GM21717 (cell line): Measurements from ENCODE around the gene PDLIM1.
A peak's percentile ranks its signal among the peaks of the same experiment; 100 is the strongest.
"Not testable (repeated sequence)": the region's sequence is repeated elsewhere in the genome, so short reads cannot be mapped to it uniquely, and the experiment has no call there.

Source experiments
- ATAC-seq: cut with Tn5 transposase; IDR thresholded peaks from one replicate; pipeline ENCODE4 v1.9.1; 2021; ENCODE audit warnings: mild to moderate bottlenecking, moderate library complexity; ENCODE audit not compliant: unreplicated experiment

PDLIM1 gene

GRCh38 chr10:95243318-95243617, 47.5 kb downstream of the PDLIM1 start:
- no peak for ATAC-seq

GRCh38 chr10:95242581-95243317, 48.1 kb downstream of the PDLIM1 start:
- no peak for ATAC-seq

GRCh38 chr10:95241533-95241932, 49.3 kb downstream of the PDLIM1 start:
- ATAC-seq: no peak

- ATAC-seq: no peak
These were observed 50.0 kb downstream of the PDLIM1 start for GRCh38 chr10:95240811-95241210.

- ATAC-seq: not testable (repeated sequence)
These were observed 50.7 kb downstream of the PDLIM1 start for GRCh38 chr10:95240096-95240495.

GRCh38 chr10:95237376-95238170, 53.2 kb downstream of the PDLIM1 start:
- no peak for ATAC-seq

- peak; percentile 94 for ATAC-seq
These were observed 54.5 kb downstream of the PDLIM1 start for GRCh38 chr10:95236068-95236903.

GRCh38 chr10:95235676-95236067, 55.1 kb downstream of the PDLIM1 start:
- no peak for ATAC-seq

GRCh38 chr10:95234951-95235350, 55.9 kb downstream of the PDLIM1 start:
- no peak for ATAC-seq

GRCh38 chr10:95233377-95234034, 57.3 kb downstream of the PDLIM1 start:
- ATAC-seq: no peak

GRCh38 chr10:95230677-95231586, 59.9 kb downstream of the PDLIM1 start:
- ATAC-seq: peak; percentile 67

- ATAC-seq: no peak
These were observed 60.8 kb downstream of the PDLIM1 start for GRCh38 chr10:95229724-95230627.

- not testable (repeated sequence) for ATAC-seq
These were observed 61.7 kb downstream of the PDLIM1 start for GRCh38 chr10:95228934-95229723.

- no peak for ATAC-seq
These were observed 65.7 kb downstream of the PDLIM1 start for GRCh38 chr10:95225136-95225535.

- no peak for ATAC-seq
These were observed 69.7 kb downstream of the PDLIM1 start for GRCh38 chr10:95221124-95221523.

- no peak for ATAC-seq
These were observed 70.3 kb downstream of the PDLIM1 start for GRCh38 chr10:95220539-95220938.

GRCh38 chr10:95217476-95217875, 73.3 kb downstream of the PDLIM1 start:
- ATAC-seq: no peak

- ATAC-seq: no peak
These were observed 76.0 kb downstream of the PDLIM1 start for GRCh38 chr10:95214793-95215192.
